Lower leg skin (tissue), 3 donors: ENCODE results near the gene CWC27.

Experiments
- CTCF ChIP-seq, 3 donors: fragments of 450-650 bp; IDR thresholded peaks; one replicate each; pipeline ENCODE4 v1.5.1; 2016; ENCODE audit warnings: antibody characterized with exemption in 3 of 3, mild to moderate bottlenecking in 3 of 3, moderate library complexity in 2 of 3
- POLR2A ChIP-seq, 2 donors: fragments of 450-650 bp; IDR thresholded peaks; one replicate each; pipeline ENCODE4 v1.6.1; 2016 to 2017; ENCODE audit warnings: antibody characterized with exemption in 2 of 2, mild to moderate bottlenecking in 1 of 2, moderate library complexity in 1 of 2

- no peak for TF ChIP-seq CTCF (IDR thresholded peaks at IDR 0.05)
- no peak for TF ChIP-seq POLR2A (IDR thresholded peaks at IDR 0.05)
Measured at GRCh38 chr5:64807520-64807919, 38.8 kb downstream of the CWC27 start.
